Measurements from ENCODE around the gene CTXND1. TPM values are rescaled to one million over a fixed set of nuclear protein-coding genes. Genes with fewer than 3 reads are reported as not detected.

CTXND1 gene
- polyA plus RNA-seq, 1 experiment = not detected

- Histone ChIP-seq H3K4me3 (ENCODE audit: low read depth, low read length) (no peak overlapping the region), H3K27me3 (ENCODE audit: control insufficient read depth, insufficient read depth, low read length) (peaks cover 34% of the 10 kb centered on the region), H3K36me3 (ENCODE audit: control insufficient read depth, insufficient read depth, low read length) (no peaks in the 10 kb centered on the region)
- CTCF ChIA-PET = no interaction called here
- POLR2A ChIA-PET = no interaction called here
- no peak for DNase-seq (ENCODE audit: low read depth)
- TF ChIP-seq, protein P1, sequence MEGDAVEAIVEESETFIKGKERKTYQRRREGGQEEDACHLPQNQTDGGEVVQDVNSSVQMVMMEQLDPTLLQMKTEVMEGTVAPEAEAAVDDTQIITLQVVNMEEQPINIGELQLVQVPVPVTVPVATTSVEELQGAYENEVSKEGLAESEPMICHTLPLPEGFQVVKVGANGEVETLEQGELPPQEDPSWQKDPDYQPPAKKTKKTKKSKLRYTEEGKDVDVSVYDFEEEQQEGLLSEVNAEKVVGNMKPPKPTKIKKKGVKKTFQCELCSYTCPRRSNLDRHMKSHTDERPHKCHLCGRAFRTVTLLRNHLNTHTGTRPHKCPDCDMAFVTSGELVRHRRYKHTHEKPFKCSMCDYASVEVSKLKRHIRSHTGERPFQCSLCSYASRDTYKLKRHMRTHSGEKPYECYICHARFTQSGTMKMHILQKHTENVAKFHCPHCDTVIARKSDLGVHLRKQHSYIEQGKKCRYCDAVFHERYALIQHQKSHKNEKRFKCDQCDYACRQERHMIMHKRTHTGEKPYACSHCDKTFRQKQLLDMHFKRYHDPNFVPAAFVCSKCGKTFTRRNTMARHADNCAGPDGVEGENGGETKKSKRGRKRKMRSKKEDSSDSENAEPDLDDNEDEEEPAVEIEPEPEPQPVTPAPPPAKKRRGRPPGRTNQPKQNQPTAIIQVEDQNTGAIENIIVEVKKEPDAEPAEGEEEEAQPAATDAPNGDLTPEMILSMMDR (IDR thresholded peaks at IDR 0.05; ENCODE audit: insufficient read depth, low read depth, low read length) = no peak
Observed at GRCh38 chr15:80249973-80250372, 2.0 kb downstream of the CTXND1 start.

DNA sequence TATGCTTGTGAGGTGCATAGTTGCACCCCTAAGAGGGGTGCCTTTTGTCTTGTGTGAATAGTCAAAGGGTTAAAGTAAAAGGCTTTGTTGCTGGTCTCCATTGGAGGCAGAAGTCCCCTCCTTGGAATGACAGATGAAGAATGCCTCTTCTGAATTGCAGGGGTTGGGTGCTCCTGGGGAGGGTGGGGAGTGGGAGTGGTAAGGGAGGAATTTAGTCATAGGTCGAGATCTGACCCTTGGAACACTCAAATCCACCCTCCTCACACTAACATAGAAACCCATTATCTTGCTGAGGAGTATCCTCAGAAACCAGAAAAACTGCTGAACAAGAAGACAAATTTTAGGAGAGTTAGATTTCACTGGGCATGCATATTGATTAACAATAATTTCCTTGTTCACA lies 4.7 kb downstream of the CTXND1 start:
- Histone ChIP-seq H3K4me3 (ENCODE audit: low read depth, low read length) (no peak overlapping the region), H3K27me3 (ENCODE audit: control insufficient read depth, insufficient read depth, low read length) (peaks cover 31% of the 10 kb centered on the region), H3K36me3 (ENCODE audit: control insufficient read depth, insufficient read depth, low read length) (no peaks in the 10 kb centered on the region)
- TF ChIP-seq, protein P1 (IDR thresholded peaks at IDR 0.05; ENCODE audit: insufficient read depth, low read depth, low read length) = no peak
- DNase-seq (ENCODE audit: low read depth) = no peak
- CTCF ChIA-PET = no interaction called here
- POLR2A ChIA-PET = no interaction called here

- H3K4me3 ChIP-seq (ENCODE audit: low read depth, low read length) = no peak overlapping the region
- ChIA-PET POLR2A (no interaction called here), CTCF (no interaction called here)
- TF ChIP-seq, protein P1 (IDR thresholded peaks at IDR 0.05; ENCODE audit: insufficient read depth, low read depth, low read length) = no peak
- peaks cover 28% of the 10 kb centered on the region for H3K27me3 ChIP-seq (ENCODE audit: control insufficient read depth, insufficient read depth, low read length)
- no peaks in the 10 kb centered on the region for H3K36me3 ChIP-seq (ENCODE audit: control insufficient read depth, insufficient read depth, low read length)
- DNase-seq (ENCODE audit: low read depth) = no peak
Observed at GRCh38 chr15:80246425-80246894, 5.6 kb downstream of the CTXND1 start.

DNA sequence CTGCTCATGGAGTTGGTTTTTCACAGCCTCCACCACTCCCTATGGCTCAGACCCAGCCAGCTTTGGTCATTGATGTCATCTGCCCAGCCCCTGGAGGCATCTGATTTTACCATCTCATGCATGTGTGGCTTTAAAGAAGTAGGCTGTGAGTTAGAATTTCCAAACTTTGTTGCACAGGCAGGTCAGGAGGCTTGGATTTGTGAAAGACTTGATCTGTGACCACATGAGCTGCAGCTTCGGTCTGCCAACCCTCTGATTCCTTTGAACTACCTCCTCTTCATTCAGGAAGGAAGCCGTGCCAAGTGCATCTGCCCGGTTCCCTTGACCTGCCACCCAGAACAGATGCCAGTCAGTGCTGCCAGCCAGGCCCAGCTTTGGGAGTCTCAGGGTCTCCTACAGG lies 9.2 kb downstream of the CTXND1 start:
- TF ChIP-seq, protein P1 (IDR thresholded peaks at IDR 0.05; ENCODE audit: insufficient read depth, low read depth, low read length) = no peak
- no peak overlapping the region for H3K4me3 ChIP-seq (ENCODE audit: low read depth, low read length)
- CTCF ChIA-PET = interaction anchor here (1.3 to 1.6 kb wide), 2 partner anchors 8 to 10 kb away, joined by 6 read pairs; partner anchors contain the start of gene CTXND1
- DNase-seq (ENCODE audit: low read depth) = no peak
- POLR2A ChIA-PET = no interaction called here
- no peaks in the 10 kb centered on the region for H3K36me3 ChIP-seq (ENCODE audit: control insufficient read depth, insufficient read depth, low read length)
- peaks cover 7% of the 10 kb centered on the region for H3K27me3 ChIP-seq (ENCODE audit: control insufficient read depth, insufficient read depth, low read length)

- Histone ChIP-seq H3K4me3 (ENCODE audit: low read depth, low read length) (no peak overlapping the region), H3K36me3 (ENCODE audit: control insufficient read depth, insufficient read depth, low read length) (no peaks in the 10 kb centered on the region), H3K27me3 (ENCODE audit: control insufficient read depth, insufficient read depth, low read length) (peaks cover 6% of the 10 kb centered on the region)
- TF ChIP-seq, protein P1 (IDR thresholded peaks at IDR 0.05; ENCODE audit: insufficient read depth, low read depth, low read length) = peak; percentile 80
- ChIA-PET POLR2A (no interaction called here), CTCF (interaction anchor here (1.3 kb wide), 1 partner anchor 11 kb away, joined by 6 read pairs; the partner anchor contains the start of gene CTXND1)
- no peak for DNase-seq (ENCODE audit: low read depth)
Observed at GRCh38 chr15:80242132-80242769, 9.8 kb downstream of the CTXND1 start.
